HG03442 (cell line): ENCODE results near the gene C6orf52.
"Not testable (repeated sequence)": the region's sequence is repeated elsewhere in the genome, so short reads cannot be mapped to it uniquely, and the experiment has no call there.

ENCODE experiments used
- ATAC-seq: cut with Tn5 transposase; IDR thresholded peaks from one replicate; pipeline ENCODE4 v1.9.1; 2021; ENCODE audit warnings: mild to moderate bottlenecking, moderate library complexity; ENCODE audit not compliant: unreplicated experiment

The C6orf52 gene

DNA sequence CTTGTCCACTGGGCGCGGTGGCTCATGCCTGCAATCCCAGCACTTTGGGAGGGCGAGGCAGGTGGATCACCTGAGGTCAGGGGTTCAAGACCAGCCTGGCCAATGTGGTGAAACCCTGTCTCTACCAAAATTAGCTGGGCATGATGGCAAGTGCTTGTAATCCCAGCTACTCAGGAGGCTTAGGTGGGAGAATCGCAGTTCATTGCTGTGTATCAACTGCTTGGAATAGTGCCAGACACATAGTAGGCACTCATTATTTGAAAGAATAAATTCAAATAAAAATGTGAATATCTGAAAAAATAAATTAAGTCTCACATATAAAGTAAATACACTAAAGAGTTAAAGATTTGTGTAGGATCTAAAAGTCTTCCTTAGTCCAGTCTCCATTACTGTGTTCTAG lies 2.2 kb upstream of the C6orf52 start:
- no peak for ATAC-seq

- no peak for ATAC-seq
These were observed 756 bp upstream of the C6orf52 start for GRCh38 chr6:10695086-10695657.

GRCh38 chr6:10692965-10693538 lies 1.4 kb downstream of the C6orf52 start:
- no peak for ATAC-seq

DNA sequence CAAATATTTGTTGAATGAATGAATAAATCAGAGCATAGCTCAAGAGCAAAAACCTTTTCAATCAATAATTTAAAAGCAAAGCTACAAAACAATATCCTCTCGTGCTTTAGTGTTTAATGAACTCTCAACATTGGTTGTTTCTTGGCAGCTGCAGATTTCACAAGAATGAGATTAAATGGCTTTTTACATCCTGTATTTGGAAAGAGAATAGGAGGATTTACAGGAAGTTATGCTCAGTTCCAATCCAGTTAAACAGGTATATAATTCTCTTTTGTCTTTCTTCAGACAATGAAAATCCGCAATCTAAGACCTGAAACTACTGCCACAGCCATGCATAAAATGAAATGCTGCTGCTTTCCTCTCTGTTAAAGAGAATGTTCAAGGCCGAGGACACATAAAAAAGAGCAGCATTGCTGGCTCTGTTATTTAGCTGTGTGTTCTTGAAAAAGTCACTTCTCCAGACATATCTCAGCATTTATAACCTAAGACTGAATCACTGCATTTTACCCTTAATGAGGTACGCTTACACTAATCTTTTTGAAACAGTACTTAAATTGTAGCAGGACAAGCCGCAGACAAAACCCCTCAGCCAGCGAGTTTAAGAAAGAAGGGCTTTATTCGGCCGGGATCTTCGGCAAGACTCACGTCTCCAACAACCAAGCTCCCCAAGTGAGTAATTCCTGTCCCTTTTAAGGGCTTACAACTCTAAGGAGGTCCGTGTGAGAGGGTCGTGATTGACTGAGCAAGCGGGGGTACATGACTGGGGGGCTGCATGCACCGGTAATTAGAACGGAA lies 3.6 kb downstream of the C6orf52 start:
- ATAC-seq, result no peak

DNA sequence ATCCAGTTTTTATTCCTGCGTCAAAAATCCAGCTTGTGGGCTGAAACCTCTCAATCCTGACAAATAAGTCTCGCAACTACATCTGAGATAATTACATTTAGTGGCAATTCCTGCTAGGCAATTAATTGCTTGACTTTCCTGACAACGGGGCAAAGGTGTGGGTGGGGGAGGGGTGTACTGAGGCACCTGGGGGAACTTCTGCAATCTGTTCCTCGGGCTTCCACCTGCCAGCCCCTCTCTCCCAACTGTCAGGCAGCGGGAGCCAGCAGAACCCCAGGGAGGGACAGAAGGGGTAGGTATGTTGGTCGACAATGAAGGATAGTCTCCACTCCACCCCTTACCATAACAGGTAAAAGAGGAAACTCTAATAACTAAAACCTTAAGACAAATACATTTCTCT lies 6.8 kb downstream of the C6orf52 start:
- ATAC-seq, result no peak

DNA sequence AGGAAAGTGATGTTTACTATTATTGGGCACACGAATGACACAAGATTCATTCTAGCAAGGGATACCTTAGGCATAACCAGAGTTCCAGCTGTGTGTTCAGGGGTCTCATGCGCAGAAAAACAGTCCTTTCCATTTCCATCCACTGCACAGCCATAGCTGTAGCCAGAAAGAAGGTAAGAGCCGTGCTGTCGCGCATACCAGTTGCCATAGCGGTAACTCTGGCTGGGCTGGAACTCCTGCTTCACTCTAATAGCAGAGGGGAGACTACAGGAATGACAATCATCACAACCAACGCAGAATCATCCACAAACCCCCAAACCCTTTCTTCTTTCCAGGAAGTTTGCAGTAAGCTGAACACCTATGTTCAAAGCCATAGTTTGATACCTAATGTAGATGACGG lies 7.5 kb downstream of the C6orf52 start:
- no peak for ATAC-seq

DNA sequence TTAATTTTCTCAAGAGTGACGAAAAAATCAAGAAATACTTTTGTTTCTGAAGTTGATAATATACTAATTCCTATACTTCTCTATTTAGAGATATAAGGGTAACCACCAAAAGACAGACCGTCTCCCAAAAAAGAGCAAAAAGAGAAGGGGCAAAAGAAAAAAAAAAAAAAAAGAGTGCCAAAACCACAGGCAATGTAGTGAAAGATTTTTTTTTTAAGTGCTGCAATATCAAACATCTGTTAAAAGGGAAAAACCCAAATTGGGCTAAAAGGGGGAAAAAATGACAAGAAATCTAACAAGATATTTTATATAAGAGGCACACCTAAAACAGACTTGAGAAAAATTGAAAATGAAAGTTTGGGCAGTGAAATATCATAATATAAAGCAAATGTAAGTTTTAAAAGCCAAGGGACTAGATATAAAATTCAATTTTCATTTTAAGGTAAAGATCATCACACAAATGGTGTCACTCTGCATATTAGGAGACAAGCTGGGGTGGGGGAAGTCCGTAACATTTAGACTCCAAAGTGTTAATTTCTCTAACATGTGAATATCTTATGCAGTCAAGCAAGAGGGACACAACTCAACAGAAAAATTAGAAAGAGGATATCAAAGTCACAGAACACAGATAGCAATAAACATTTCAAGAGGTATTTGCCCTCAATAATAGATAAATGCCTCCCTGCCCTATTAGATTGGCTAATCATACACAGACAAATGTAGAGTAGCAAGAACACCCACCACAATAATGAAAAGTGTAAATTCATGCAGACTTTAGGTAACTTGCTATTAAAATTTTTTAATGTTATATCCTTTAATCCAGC lies 9.1 kb downstream of the C6orf52 start:
- no peak for ATAC-seq

DNA sequence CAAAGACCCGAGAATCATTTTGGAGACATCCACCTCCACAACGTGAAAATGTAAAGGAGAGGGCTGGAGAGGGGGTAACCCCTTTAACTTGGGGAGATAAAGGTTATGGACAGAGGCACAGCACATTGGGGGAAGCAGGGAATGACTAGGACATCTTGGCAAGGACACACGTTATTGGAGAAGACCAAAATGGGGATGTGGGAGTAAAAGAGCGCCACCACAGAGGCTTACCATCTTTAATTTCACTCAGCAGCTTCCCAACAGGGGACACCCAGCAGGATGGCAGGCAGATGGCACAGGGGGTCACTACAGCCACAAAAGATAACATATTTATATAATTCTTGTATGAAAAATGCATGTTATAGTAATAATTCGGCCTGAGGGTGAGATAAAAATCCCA lies 9.8 kb downstream of the C6orf52 start:
- no peak for ATAC-seq

GRCh38 chr6:10682355-10682988 lies 11.9 kb downstream of the C6orf52 start:
- no peak for ATAC-seq

GRCh38 chr6:10681795-10682194 lies 12.6 kb downstream of the C6orf52 start:
- ATAC-seq, result no peak

GRCh38 chr6:10678456-10678855 lies 16.0 kb downstream of the C6orf52 start:
- no peak for ATAC-seq

- no peak for ATAC-seq
These were observed 18.0 kb downstream of the C6orf52 start for GRCh38 chr6:10676403-10676802.

DNA sequence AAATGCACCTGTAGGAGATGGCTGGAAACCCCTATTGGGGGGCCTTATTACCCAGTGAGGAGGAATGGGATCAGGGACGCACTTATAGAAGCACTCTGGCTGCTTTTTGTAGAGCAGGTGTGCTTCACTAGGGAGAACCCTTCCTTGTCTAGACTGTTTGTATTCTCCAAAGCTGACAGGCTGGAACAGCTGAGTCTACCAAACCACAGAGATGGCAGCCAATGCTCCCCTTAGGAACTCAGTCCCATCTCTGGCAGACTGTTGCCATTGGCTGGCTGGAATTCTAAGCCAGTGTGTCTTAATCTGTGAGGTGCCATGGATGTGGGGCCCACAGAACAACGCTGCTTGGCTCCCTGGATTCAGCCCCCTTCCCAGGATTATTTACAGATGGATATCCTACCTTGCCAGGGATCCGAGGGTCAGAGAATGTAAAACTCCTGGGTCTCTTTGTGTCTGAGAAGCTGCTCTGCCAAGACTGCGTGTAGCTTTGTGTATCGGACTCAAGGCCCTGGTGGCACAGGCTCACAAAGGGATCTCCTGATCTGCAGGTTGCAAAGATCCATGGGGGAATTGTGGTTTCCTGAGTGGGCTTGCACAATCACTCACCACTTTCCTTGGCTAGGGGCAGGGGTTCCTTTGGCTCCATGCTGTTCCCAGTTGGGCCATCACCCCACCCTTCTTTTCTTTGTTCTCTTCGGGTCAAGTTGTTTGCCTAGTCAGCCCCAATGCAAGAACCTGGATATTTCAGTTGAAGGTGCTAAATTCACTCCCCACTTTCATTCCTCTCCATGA lies 26.1 kb downstream of the C6orf52 start:
- no peak for ATAC-seq

DNA sequence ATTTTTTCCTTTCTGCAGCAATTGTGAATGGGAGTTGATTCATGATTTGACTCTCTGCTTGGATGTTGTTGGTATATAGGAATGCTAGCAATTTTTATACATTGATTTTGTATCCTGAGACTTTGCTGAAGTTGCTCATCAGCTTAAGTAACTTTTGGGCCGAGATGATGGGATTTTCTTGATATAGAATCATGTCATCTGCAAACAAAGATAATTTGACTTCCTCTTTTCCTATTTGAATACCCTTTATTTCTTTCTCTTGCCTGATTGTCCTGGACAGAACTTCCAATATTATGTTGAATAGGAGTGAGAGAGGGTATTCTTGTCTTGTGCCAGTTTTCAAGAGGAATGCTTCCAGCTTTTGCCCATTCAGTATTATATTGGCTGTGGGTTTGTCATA lies 28.8 kb downstream of the C6orf52 start:
- ATAC-seq, result not testable (repeated sequence)

DNA sequence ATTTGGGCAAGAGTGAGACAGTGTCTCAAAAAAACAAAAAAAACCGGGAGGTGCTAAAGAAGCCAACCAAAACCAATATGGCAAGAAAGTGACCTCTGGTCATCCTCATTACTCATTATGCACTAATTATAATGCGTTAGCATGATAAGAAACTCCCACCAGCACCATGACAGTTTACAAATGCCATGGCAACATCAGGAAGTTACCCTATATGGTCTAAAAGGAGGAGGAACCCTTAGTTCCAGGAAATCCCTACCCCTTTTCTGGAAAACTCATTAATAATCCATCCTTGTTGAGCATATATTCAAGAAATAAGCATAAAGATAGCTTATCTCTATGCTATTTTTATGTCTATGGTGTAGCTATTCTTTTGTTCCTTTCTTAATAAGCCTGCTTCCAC lies 31.7 kb downstream of the C6orf52 start:
- no peak for ATAC-seq

DNA sequence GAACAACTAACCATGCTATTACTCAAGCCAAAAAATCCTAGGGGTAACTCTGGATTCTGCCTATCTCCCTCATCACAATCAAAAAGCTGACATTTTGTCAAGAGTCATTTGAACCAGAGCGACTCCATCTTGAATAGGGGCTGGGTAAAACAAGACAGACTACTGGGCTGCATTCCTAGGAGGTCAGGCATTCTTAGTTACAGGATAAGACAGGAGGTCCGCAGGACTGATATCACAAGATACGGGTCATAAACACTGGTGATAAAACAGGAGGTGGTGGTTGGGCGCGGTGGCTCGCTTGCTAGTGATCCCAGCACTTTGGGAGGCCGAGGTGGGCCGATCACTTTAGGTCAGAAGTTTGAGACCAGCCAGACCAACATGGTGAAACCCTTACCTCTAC lies 32.2 kb downstream of the C6orf52 start:
- ATAC-seq, result no peak

- not testable (repeated sequence) for ATAC-seq
These were observed 33.8 kb downstream of the C6orf52 start for GRCh38 chr6:10660431-10661191.

DNA sequence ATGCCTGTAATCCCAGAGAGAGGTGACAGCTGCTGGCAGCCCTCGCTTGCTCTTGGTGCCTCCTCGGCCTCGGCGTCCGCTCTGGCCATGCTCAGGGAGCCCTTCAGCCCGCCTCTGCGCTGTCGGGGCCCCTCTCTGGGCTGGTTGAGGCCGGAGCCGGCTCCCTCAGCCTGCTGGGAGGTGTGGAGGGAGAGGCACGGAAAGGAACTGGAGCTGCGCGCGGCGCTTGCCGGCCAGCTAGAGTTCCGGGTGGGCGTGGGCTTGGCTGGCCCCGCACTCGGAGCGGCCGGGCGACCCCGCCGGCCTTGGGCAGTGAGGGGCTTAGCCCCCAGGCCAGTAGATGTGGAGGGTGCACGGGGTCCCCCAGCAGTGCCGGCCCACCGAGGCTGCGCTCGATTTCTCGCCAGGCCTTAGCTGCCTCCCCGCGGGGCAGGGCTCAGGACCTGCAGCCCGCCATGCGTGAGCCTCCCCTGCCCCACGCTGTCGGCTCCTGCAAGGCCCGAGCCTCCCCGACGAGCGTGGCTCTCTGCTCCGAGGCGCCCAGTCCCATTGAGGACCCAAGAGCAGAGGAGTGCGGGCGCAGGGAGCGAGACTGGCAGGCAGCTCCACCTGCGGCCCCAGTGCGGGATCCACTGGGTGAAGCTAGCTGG lies 34.6 kb downstream of the C6orf52 start:
- ATAC-seq, result no peak
